G401.6 (cell line): Measurements from ENCODE around the gene TTL.
A peak's percentile ranks its signal among the peaks of the same experiment; 100 is the strongest.
"Not testable (repeated sequence)": the region's sequence is repeated elsewhere in the genome, so short reads cannot be mapped to it uniquely, and the experiment has no call there.

Experiments
- FAIRE-seq: peaks from 2 replicates; lab custom pipeline; 2012; peaks lifted over from hg19 to GRCh38; lab: Jason Lieb, UNC

The TTL gene

GRCh38 chr2:112476434-112476833, 5.5 kb upstream of the TTL start:
- no peak for FAIRE-seq

DNA sequence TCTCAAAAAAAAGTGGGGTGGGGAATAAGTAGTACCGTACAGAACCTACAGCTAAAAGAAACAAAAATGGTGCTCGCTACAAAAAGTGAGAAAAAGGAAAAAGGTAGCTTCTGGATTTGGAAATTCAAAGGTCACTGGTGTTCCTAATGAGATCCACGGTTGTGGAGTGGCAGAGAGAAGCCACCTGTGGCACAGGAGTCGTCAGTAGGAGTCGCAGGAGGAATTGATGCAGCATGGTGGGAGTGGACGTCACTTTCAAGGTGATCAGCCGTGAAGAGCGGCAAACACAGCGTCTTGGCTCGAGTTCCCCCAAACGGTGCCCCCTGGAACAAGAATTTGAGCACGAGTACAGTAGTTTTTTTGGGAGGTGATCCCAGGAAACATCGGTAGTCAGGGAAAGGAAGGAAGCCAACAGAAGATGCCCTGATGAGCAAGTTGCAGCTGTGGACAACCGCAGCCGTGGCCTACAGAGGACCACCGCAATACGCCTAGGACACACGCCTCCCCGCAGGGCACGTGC, 1.4 kb upstream of the TTL start:
- FAIRE-seq = no peak

GRCh38 chr2:112481050-112481527, 867 bp upstream of the TTL start:
- peak; percentile 70 for FAIRE-seq

GRCh38 chr2:112482309-112483041, 519 bp downstream of the TTL start:
- FAIRE-seq = no peak

GRCh38 chr2:112483042-112483473, 1.1 kb downstream of the TTL start:
- FAIRE-seq = no peak

- FAIRE-seq = no peak
Measured at GRCh38 chr2:112483831-112484230, 1.9 kb downstream of the TTL start.

DNA sequence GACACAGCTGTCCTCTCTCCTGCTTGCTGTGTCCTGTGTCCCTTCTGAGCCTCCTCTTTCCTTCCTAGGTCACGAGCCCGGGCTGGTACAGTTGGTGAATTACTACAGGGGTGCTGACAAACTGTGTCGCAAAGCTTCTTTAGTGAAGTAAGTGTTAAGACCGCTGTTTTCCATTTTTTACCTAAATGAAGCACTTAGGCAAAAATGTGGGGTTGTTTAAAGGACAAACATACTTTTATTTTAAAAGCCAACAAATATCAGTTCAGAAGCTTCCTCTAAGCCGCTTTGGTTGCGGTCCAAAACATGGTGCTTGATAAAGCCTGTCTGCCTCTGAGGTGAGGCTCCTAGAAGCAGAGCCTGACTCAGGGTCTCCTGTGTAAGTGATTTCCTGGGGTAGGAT, 3.9 kb downstream of the TTL start:
- no peak for FAIRE-seq

GRCh38 chr2:112486895-112487294, 4.9 kb downstream of the TTL start:
- no peak for FAIRE-seq

DNA sequence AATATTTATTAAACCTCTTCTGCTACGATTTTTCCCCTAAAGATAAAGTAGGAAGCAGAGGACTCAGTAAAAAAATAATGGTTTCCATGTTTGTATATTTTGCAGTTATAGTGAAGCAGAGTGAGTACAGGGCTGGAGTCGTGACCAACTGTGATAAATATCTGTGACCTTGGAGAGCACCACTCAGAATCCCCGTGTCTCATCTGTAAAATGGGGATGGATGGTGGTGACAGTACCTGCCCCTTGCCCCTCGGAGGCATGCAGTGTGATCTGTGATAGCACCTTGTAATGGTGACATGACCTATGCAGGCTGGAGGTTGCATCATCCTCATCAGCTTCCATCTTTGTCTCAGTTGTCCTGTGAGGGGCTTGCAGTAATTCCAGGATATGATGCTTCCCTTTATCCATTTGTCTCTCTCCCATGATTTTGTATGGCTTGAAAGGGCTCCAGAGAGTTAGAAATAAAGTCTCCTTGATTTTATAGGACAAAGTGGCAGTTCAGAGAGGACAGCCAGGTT, 5.5 kb downstream of the TTL start:
- FAIRE-seq = no peak

GRCh38 chr2:112488201-112488600, 6.2 kb downstream of the TTL start:
- no peak for FAIRE-seq

GRCh38 chr2:112491946-112492345, 10.0 kb downstream of the TTL start:
- FAIRE-seq = no peak

DNA sequence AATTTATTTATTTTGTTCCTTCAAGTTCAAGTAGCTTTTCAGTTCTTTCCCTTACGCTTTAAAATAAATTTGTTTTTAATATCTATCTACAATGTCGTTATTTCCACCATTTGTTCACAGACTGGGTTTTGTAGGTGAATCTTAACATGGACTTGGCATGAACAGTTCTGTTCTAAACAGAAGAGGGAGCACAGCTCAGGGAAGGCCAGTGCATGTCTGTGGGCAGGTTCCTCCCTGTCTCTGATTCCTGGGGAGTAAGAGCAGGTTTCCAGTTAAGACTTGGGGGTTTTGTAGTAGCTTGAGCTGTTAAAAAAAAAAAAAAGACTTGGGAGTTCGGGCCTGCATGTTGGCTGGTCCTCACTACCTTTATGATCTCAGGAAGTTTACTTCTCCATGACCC, 11.1 kb downstream of the TTL start:
- FAIRE-seq = no peak

- FAIRE-seq = no peak
Measured at GRCh38 chr2:112493858-112494648, 12.1 kb downstream of the TTL start.

DNA sequence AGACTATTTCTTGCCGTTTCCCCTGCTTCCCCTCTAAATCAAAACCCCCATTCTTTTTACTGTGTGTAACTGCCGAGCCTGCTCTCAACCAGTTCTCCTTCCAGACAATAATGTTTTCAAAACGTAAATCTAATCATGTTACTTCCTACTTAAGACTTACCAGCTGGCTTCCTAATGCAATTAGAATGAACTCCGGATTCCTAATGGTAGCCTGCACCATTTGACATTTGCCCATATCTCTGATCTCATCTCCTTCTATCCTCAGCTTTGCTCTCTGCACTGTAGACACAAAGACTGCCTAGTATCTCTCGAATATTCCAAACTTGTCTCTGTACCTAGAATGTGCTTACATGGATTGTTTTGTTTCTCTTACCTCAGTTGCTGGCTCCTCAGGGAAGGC, 12.9 kb downstream of the TTL start:
- FAIRE-seq = no peak

GRCh38 chr2:112495878-112496277, 13.9 kb downstream of the TTL start:
- FAIRE-seq = not testable (repeated sequence)

GRCh38 chr2:112500850-112501484, 19.0 kb downstream of the TTL start:
- FAIRE-seq = not testable (repeated sequence)

DNA sequence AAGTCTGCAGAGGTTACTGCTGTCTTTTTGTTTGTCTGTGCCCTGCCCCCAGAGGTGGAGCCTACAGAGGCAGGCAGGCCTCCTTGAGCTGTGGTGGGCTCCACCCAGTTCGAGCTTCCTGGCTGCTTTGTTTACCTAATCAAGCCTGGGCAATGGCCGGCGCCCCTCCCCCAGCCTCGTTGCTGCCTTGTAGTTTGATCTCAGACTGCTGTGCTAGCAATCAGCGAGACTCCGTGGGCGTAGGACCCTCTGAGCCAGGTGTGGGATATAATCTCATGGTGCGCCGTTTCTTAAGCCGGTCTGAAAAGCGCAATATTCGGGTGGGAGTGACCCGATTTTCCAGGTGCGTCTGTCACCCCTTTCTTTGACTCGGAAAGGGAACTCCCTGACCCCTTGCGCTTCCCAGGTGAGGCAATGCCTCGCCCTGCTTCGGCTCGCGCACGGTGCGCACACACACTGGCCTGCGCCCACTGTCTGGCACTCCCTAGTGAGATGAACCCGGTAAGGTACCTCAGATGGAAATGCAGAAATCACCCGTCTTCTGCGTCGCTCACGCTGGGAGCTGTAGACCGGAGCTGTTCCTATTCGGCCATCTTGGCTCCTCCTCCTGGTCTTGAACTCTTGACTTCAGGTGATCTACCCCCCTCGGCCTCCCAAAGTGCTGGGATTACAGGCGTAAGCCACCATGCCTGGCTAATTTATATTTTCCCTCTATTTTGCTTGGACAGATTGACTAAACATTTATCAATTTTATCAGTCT, 27.5 kb downstream of the TTL start:
- not testable (repeated sequence) for FAIRE-seq

- no peak for FAIRE-seq
Measured at GRCh38 chr2:112516801-112517200, 34.8 kb downstream of the TTL start.

- no peak for FAIRE-seq
Measured at GRCh38 chr2:112518807-112519206, 36.9 kb downstream of the TTL start.

- FAIRE-seq = no peak
Measured at GRCh38 chr2:112519506-112519905, 37.5 kb downstream of the TTL start.

DNA sequence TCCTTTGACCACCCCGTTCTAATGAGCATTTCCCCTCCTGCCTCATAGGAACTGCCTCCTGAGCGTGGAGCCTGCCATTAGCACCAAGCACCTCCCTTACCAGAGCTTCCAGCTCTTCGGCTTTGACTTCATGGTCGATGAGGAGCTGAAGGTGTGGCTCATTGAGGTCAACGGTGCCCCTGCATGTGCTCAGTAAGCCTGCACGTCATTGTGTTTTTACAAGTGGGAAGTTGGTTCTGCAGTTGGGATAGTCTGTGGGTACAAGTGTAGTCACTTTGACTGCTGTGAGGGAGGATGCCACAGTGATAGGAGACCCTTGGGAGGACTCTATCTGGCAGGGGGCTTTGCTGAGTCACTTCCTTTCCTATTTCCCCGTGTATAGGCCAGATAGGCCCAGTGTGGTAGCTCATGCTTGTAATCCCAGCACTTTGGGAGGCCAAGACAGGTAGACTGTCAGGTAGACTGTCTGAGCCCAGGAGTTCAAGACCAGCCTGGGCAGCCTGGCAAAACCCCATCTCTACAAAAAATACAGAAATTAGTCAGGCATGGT, 38.4 kb downstream of the TTL start:
- FAIRE-seq = no peak
